Dermis blood vessel endothelial cell (primary cell): Measurements from ENCODE around the gene DSCAM. TPM values are rescaled to one million over a fixed set of nuclear protein-coding genes. Genes with fewer than 3 reads are reported as not detected.

Experiments
- DNase-seq: peaks from one replicate; pipeline ENCODE4 v3.0.0; 2010
- total RNA-seq: library from RNA; depleted of rRNA; stranded (reverse); fragments of >200 nt; gene quantifications from 2 replicates; pipeline ENCODE4 v1.2.3, GENCODE V29; 2014

Gene DSCAM
- total RNA-seq, 1 donor from 2014 or later: under 0.01 TPM

- DNase-seq: no peak
Observed at GRCh38 chr21:40020651-40021050, 826.3 kb downstream of the DSCAM start.

GRCh38 chr21:40018871-40019475, 828.0 kb downstream of the DSCAM start:
- DNase-seq: no peak

- no peak for DNase-seq
Observed at GRCh38 chr21:40016667-40017066, 830.3 kb downstream of the DSCAM start.

- DNase-seq: no peak
Observed at GRCh38 chr21:40016234-40016633, 830.7 kb downstream of the DSCAM start.

- DNase-seq: no peak
Observed at GRCh38 chr21:40015818-40016217, 831.1 kb downstream of the DSCAM start.

- DNase-seq: no peak
Observed at GRCh38 chr21:40014394-40014793, 832.6 kb downstream of the DSCAM start.

- no peak for DNase-seq
Observed at GRCh38 chr21:40013001-40013735, 833.8 kb downstream of the DSCAM start.

- DNase-seq: no peak
Observed at GRCh38 chr21:40011371-40011770, 835.6 kb downstream of the DSCAM start.

GRCh38 chr21:40002978-40003377, 844.0 kb downstream of the DSCAM start:
- DNase-seq: no peak

- DNase-seq: no peak
Observed at GRCh38 chr21:39984286-39984991, 862.5 kb downstream of the DSCAM start.

- no peak for DNase-seq
Observed at GRCh38 chr21:39980241-39980820, 866.6 kb downstream of the DSCAM start.

GRCh38 chr21:39979321-39979720, 867.6 kb downstream of the DSCAM start:
- no peak for DNase-seq

- no peak for DNase-seq
Observed at GRCh38 chr21:39976800-39977199, 870.2 kb downstream of the DSCAM start.

GRCh38 chr21:39972976-39973770, 873.8 kb downstream of the DSCAM start:
- no peak for DNase-seq

GRCh38 chr21:39972471-39972870, 874.5 kb downstream of the DSCAM start:
- no peak for DNase-seq

GRCh38 chr21:39971956-39972355, 875.0 kb downstream of the DSCAM start:
- DNase-seq: no peak

GRCh38 chr21:39969691-39970364, 877.1 kb downstream of the DSCAM start:
- DNase-seq: no peak

GRCh38 chr21:39968010-39968409, 878.9 kb downstream of the DSCAM start:
- no peak for DNase-seq

- DNase-seq: no peak
Observed at GRCh38 chr21:39966786-39967185, 880.2 kb downstream of the DSCAM start.

GRCh38 chr21:39965026-39965425, 881.9 kb downstream of the DSCAM start:
- DNase-seq: no peak

GRCh38 chr21:39961251-39961650, 885.7 kb downstream of the DSCAM start:
- no peak for DNase-seq
